NCI-H1930 (cell line): ENCODE data around the gene FBXL14.

Experiments
- DNase-seq, 2 experiments: peaks; one replicate each; lab custom pipeline; 2025; lab: John Stamatoyannopoulos, UW

The FBXL14 gene

GRCh38 chr12:1533602-1534304, 60.6 kb downstream of the FBXL14 start:
- no peak for DNase-seq

GRCh38 chr12:1533205-1533601, 61.2 kb downstream of the FBXL14 start:
- DNase-seq = no peak

- no peak for DNase-seq
Measured at GRCh38 chr12:1532375-1533165, 61.8 kb downstream of the FBXL14 start.

GRCh38 chr12:1531654-1532374, 62.6 kb downstream of the FBXL14 start:
- DNase-seq = no peak

GRCh38 chr12:1531153-1531653, 63.2 kb downstream of the FBXL14 start:
- DNase-seq = no peak

GRCh38 chr12:1530592-1531152, 63.7 kb downstream of the FBXL14 start:
- DNase-seq = no peak

GRCh38 chr12:1529862-1530591, 64.4 kb downstream of the FBXL14 start:
- DNase-seq = no peak

GRCh38 chr12:1529228-1529861, 65.0 kb downstream of the FBXL14 start:
- DNase-seq = no peak

- no peak for DNase-seq
Measured at GRCh38 chr12:1528791-1529190, 65.6 kb downstream of the FBXL14 start.

- no peak for DNase-seq
Measured at GRCh38 chr12:1527789-1528188, 66.6 kb downstream of the FBXL14 start.

- DNase-seq = no peak
Measured at GRCh38 chr12:1525858-1526257, 68.5 kb downstream of the FBXL14 start.

- DNase-seq = no peak
Measured at GRCh38 chr12:1523558-1524050, 70.8 kb downstream of the FBXL14 start.

- no peak for DNase-seq
Measured at GRCh38 chr12:1523046-1523445, 71.3 kb downstream of the FBXL14 start.

GRCh38 chr12:1519642-1520041, 74.7 kb downstream of the FBXL14 start:
- no peak for DNase-seq

GRCh38 chr12:1518591-1519516, 75.5 kb downstream of the FBXL14 start:
- no peak for DNase-seq

- no peak for DNase-seq
Measured at GRCh38 chr12:1517734-1518525, 76.5 kb downstream of the FBXL14 start.

- DNase-seq = no peak
Measured at GRCh38 chr12:1517007-1517406, 77.4 kb downstream of the FBXL14 start.
